Germinal center (tissue), 1 donor: ENCODE results near the gene DRG2.

Experiments used
- DNase-seq: peaks from one replicate; pipeline ENCODE4 v3.0.0; 2012; ENCODE audit warnings: mixed read lengths, low spot score

Gene DRG2

GRCh38 chr17:18087610-18088491, at the start of gene DRG2:
DRG2 (plus strand) TSS chr17:18087948; CDS start chr17:18088024, 76 bp downstream.
- DNase-seq = peak; percentile 90

- peak; percentile 48 for DNase-seq
Observed at GRCh38 chr17:18038149-18038850, 49.4 kb upstream of the DRG2 start.

- DNase-seq = peak; percentile 98
Observed at GRCh38 chr17:18038861-18039534, 48.8 kb upstream of the DRG2 start, which contains the start of the genes ATPAF2 and GID4. ATPAF2 (minus strand) TSS chr17:18039168; CDS start chr17:18039013, 155 bp downstream. GID4 (plus strand) TSS chr17:18039408; CDS start chr17:18039465, 57 bp downstream.

- DNase-seq = peak; percentile 66
Observed at GRCh38 chr17:18039535-18040260, 48.0 kb upstream of the DRG2 start.

- DNase-seq = no peak
Observed at GRCh38 chr17:18040261-18040858, 47.4 kb upstream of the DRG2 start.

GRCh38 chr17:18041776-18042175, 46.0 kb upstream of the DRG2 start:
- DNase-seq = no peak

DNA sequence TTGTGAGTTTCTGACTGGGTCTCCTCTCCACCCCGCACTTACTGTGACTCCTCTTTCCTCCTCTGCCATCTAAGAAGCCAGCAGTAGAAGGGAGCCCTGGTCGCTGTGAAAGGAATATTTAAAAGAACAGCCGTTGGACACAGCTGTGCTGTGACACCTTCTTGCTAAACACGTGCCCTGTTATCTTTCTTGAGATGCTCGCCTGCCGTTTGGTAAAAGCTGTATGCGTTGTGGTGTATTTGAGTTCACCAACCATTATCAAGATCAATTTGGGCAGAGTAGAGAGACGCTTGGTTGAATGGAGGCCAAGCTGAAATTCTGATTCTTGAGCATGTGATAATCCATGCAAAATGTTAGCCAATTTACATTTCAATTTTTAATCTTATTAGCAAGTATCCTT, 44.8 kb upstream of the DRG2 start:
- DNase-seq = no peak

DNA sequence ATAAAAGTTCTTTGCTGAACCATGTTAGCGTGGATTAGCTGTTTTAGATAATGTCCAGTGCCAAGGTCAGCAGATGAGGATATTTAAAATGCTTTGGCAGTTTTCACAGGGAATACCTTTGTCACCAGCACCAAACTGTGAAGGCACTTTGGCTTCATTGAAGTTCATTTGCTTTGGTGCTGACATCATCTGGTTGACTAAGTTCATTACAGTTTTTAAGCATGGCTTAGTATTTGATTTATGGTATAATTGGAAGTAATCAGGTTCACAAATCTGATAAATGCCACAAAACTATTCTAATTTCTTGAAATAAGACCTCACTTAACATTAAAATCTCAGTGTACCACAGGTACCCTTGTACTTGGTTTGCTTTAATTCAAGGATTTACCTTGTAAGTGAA, 44.3 kb upstream of the DRG2 start:
- no peak for DNase-seq

DNA sequence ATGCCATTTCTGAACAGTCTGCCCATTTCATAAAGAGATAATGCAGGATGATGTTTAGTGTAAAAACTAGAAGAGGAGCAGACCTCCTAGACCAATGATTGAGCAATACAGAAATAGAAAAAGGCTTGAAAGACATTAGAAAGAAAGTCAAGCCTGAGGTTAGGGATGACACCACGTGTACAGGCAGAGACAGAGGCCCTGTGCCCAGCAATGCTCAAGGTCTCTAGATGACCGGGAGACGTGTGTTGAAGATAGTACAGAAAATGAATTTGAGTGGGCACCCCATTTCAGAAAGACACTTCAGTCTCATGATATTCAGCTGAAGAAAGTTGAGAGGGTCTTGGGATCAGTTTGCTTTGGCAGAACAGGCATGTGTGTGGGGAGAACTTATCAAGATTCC, 43.1 kb upstream of the DRG2 start:
- no peak for DNase-seq

DNA sequence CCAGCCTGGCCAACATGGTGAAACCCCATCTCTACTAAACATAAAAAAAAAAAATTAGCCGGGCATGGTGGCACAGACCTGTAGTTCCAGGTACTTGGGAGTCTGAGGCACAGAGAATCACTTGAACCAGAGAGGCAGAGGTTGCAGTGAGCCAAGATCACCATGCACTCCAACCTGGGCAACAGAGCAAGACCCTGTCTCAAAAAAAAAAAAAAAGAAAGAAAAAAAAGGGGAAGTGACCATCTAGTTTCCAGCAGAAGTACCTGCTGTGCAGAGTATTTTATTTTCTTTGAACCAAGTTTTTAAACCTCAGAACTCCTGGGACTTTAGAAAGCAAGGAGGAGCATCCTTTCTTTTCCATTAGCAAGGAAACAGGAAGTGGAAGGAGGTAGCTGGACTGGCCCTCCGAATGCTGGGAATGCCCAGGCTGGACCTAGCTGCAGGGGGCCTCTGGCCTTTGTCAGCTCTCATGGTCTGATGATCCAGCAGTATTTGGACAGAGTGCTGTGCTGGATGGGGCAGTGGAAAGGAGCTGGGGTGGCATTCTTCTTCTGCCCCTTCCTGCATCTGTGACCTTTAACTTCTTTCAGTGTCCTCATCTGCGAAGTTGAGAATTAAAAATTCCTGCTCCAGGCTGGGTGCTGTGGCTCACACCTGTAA, 41.9 kb upstream of the DRG2 start:
- DNase-seq = no peak

DNA sequence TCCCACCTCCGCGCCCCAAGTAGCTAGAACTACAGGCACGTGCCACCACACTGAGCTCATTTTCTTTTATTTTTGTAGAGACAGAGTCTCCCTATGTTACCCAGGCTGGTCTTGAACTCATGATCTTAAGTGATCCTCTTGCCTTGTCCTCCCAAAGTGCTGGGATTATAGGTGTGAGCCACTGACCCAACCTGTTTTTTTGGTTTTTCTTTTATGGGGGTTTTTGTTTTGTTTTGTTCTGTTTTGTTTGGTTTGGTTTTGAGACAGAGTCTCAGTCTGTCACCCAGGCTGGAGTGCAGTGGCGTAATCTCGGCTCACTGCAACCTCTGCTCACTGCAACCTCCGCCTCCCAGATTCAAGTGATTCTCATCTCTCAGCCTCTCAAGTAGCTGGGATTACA, 32.2 kb upstream of the DRG2 start:
- no peak for DNase-seq

GRCh38 chr17:18056214-18056613, 31.5 kb upstream of the DRG2 start:
- DNase-seq = no peak

GRCh38 chr17:18059283-18059682, 28.5 kb upstream of the DRG2 start:
- no peak for DNase-seq

GRCh38 chr17:18064053-18064452, 23.7 kb upstream of the DRG2 start:
- DNase-seq = no peak

- no peak for DNase-seq
Observed at GRCh38 chr17:18065546-18065945, 22.2 kb upstream of the DRG2 start.

DNA sequence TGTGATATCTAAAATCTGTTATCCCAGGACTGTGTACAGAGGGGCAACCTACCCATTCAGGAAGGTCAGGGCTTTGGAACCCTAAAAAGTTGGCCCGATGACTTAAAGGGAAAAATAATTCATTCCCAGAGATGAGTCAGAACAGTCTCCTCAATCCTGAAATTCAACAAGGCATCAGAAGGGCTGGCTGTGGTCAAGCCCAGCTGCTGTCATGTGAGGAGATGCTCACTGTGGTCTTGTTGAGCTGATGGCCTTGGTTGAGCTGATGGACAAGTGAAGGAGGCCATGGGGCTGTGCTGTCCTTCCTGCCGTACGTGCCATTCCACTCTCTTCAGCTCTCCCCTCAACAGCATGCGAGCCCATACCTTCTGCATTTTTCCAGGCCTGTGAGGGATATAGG, 20.9 kb upstream of the DRG2 start:
- DNase-seq = no peak

DNA sequence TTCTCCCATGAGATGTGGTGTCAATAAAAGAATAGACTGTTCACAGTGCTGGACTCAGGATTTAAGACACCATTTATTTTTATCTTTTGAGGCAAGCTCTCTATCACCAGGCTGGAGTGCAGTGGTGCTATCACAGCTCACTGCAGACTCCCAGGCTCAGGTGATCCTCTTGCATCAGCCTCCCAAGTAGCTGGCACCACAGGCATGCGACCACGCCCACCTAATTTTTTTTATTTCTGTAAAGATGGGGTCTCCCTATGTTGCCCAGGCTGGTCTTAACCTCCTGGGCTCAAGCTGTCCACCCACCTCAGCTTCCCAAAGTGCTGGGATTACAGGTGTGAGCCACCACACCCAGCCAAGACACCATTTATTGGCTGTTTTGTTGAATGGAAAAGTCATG, 18.6 kb upstream of the DRG2 start:
- no peak for DNase-seq

DNA sequence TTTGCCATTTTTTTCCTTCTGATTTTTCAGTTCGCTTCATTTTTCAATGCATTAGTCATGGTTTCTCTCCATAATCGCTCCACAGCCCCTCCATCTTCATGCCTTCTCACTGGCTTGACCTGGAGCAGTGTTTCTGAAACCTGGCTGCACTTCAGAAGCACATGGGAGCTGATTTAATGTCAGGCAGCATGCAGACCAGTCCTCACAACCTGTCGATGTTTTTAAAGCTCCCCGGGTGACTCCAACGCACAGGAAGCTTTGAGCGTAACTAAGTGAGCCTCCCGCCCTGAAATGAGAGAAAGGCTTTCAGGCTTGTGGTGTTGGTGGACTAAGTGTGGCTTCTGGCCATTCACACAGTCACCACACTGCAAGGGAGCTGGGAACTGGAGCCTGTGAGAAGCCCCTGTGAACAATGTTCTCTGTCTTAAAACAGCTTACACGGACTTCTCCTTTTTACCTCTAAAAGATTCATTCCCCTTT, 16.8 kb upstream of the DRG2 start:
- DNase-seq = no peak

DNA sequence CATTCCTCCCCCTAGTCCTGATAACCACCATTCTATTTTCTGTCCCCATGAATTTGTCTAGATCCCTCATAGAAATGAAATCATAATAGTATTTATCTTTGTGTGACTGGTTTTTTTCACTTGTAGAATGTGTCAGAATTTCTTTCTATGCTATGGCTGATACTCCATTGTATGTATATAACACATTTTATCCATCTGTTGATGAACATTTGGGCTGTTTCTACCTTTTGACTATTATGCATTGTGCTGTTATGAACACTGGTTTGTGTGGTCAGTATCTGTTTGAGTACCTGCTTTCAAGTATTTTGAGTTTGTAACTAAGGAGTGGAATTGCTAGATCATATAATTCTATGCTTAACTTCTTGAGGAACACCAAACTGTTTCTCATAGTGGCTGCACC, 16.0 kb upstream of the DRG2 start:
- DNase-seq = no peak

- no peak for DNase-seq
Observed at GRCh38 chr17:18074566-18075272, 13.0 kb upstream of the DRG2 start.
